HG03135 (cell line): Measurements from ENCODE around the gene BIRC5.

ENCODE experiments used
- ATAC-seq: cut with Tn5 transposase; IDR thresholded peaks from one replicate; pipeline ENCODE4 v1.9.1; 2021; ENCODE audit warnings: mild to moderate bottlenecking, moderate library complexity; ENCODE audit not compliant: unreplicated experiment

BIRC5 gene

GRCh38 chr17:78271419-78272170 lies 57.5 kb downstream of the BIRC5 start:
- ATAC-seq, result no peak

- no peak for ATAC-seq
These were observed 58.3 kb downstream of the BIRC5 start for GRCh38 chr17:78272181-78272913.

GRCh38 chr17:78272914-78273258 lies 58.8 kb downstream of the BIRC5 start:
- no peak for ATAC-seq

GRCh38 chr17:78273813-78274212 lies 59.8 kb downstream of the BIRC5 start:
- ATAC-seq, result no peak
